ENCODE measurements around the gene TNFRSF1B.

GRCh38 chr1:12144236-12144635, 22.6 kb upstream of the TNFRSF1B start:
- TF ChIP-seq CTCF (IDR thresholded peaks at IDR 0.05) (no peak), POLR2A (IDR thresholded peaks at IDR 0.05) (no peak)
